ENCODE measurements around the gene CUEDC1. TPM values are rescaled to one million over a fixed set of nuclear protein-coding genes. Genes with fewer than 3 reads are reported as not detected.

The CUEDC1 gene
- total and polyA plus RNA-seq, 9 of the 15 experiments (the other 6 are each of a cell fraction or from before 2014, with no cell fraction given): 0.20 to 4.1 (median 1.6) TPM; not detected in 1

GRCh38 chr17:57910462-57911420, 44.5 kb downstream of the CUEDC1 start:
- ATAC-seq: no peak
- no peak for DNase-seq (ENCODE audit: extremely low read depth in 1 of 4, low spot score in 3 of 4)
- no peak for TF ChIP-seq ESRRA (IDR thresholded peaks at IDR 0.05; ENCODE audit: borderline replicate concordance, low read depth)
- TF ChIP-seq, protein P1, sequence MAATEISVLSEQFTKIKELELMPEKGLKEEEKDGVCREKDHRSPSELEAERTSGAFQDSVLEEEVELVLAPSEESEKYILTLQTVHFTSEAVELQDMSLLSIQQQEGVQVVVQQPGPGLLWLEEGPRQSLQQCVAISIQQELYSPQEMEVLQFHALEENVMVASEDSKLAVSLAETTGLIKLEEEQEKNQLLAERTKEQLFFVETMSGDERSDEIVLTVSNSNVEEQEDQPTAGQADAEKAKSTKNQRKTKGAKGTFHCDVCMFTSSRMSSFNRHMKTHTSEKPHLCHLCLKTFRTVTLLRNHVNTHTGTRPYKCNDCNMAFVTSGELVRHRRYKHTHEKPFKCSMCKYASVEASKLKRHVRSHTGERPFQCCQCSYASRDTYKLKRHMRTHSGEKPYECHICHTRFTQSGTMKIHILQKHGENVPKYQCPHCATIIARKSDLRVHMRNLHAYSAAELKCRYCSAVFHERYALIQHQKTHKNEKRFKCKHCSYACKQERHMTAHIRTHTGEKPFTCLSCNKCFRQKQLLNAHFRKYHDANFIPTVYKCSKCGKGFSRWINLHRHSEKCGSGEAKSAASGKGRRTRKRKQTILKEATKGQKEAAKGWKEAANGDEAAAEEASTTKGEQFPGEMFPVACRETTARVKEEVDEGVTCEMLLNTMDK (IDR thresholded peaks at IDR 0.05; ENCODE audit: borderline replicate concordance, insufficient read depth, low read depth, low read length, poor library complexity, severe bottlenecking): no peak
- no peak for TF ChIP-seq KHSRP (IDR thresholded peaks at IDR 0.05)
- TF ChIP-seq, protein P2, sequence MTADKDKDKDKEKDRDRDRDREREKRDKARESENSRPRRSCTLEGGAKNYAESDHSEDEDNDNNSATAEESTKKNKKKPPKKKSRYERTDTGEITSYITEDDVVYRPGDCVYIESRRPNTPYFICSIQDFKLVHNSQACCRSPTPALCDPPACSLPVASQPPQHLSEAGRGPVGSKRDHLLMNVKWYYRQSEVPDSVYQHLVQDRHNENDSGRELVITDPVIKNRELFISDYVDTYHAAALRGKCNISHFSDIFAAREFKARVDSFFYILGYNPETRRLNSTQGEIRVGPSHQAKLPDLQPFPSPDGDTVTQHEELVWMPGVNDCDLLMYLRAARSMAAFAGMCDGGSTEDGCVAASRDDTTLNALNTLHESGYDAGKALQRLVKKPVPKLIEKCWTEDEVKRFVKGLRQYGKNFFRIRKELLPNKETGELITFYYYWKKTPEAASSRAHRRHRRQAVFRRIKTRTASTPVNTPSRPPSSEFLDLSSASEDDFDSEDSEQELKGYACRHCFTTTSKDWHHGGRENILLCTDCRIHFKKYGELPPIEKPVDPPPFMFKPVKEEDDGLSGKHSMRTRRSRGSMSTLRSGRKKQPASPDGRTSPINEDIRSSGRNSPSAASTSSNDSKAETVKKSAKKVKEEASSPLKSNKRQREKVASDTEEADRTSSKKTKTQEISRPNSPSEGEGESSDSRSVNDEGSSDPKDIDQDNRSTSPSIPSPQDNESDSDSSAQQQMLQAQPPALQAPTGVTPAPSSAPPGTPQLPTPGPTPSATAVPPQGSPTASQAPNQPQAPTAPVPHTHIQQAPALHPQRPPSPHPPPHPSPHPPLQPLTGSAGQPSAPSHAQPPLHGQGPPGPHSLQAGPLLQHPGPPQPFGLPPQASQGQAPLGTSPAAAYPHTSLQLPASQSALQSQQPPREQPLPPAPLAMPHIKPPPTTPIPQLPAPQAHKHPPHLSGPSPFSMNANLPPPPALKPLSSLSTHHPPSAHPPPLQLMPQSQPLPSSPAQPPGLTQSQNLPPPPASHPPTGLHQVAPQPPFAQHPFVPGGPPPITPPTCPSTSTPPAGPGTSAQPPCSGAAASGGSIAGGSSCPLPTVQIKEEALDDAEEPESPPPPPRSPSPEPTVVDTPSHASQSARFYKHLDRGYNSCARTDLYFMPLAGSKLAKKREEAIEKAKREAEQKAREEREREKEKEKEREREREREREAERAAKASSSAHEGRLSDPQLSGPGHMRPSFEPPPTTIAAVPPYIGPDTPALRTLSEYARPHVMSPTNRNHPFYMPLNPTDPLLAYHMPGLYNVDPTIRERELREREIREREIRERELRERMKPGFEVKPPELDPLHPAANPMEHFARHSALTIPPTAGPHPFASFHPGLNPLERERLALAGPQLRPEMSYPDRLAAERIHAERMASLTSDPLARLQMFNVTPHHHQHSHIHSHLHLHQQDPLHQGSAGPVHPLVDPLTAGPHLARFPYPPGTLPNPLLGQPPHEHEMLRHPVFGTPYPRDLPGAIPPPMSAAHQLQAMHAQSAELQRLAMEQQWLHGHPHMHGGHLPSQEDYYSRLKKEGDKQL (CRISPR knock-in tag; IDR thresholded peaks at IDR 0.05; ENCODE audit: borderline replicate concordance): no peak
- no peak for TF ChIP-seq NCOR1 (IDR thresholded peaks at IDR 0.05)
- no peak for TF ChIP-seq PHF8 (IDR thresholded peaks at IDR 0.05; ENCODE audit: borderline replicate concordance, low read length)
- TF ChIP-seq CHCHD3 (CRISPR knock-in tag; IDR thresholded peaks at IDR 0.05): no peak
- TF ChIP-seq MTA2 (IDR thresholded peaks at IDR 0.05; ENCODE audit: low read depth): no peak
- no peak for TF ChIP-seq RUNX1 (IDR thresholded peaks at IDR 0.05; ENCODE audit: low read depth)
- TF ChIP-seq ZNF224 (CRISPR knock-in tag; IDR thresholded peaks at IDR 0.05): no peak
- TF ChIP-seq POLR3G (IDR thresholded peaks at IDR 0.05; ENCODE audit: extremely low read depth, insufficient read length, insufficient replicate concordance): no peak
- TF ChIP-seq USF1 (CRISPR knock-in tag; IDR thresholded peaks at IDR 0.05): no peak

More at GRCh38 chr17:57910462-57911420, 44.5 kb downstream of the CUEDC1 start:
- CTCF ChIA-PET (ENCODE audit: low intra/inter-chr PET ratio): no interaction called here
- intact Hi-C loops (cut with micrococcal nuclease) (no loop called here), in situ Hi-C loops (cut with MboI) (no loop called here)
- no TSS peak for BruUV-seq (replicated peaks)
- 11% methylated on average over 11 of the region's 11 CpGs for WGBS (ENCODE audit: insufficient coverage, low coverage, missing lambda C conversion rate)
- Histone ChIP-seq H4K20me1 (replicated peaks; ENCODE audit: control insufficient read depth, insufficient read depth, low read length) (no peaks in the 10 kb centered on the region), H3K4me2 (ENCODE audit: insufficient read depth, low read length) (no peak overlapping the region), H3K27me3 (ENCODE audit: control insufficient read depth in 2 of 2, insufficient read depth in 2 of 2, low read length in 2 of 2) (peaks cover 13 to 48% of the 10 kb centered on the region in 2 experiments), H3K4me3 (no peak overlapping the region), H3K27ac (ENCODE audit: extremely low read depth, low read depth, low read length) (no peak overlapping the region), H3K79me2 (ENCODE audit: control insufficient read depth, insufficient read depth, low read length) (no peaks in the 10 kb centered on the region), H3K9me1 (ENCODE audit: control insufficient read depth, insufficient read depth, low read length) (no peaks in the 10 kb centered on the region), H2AFZ (ENCODE audit: low read depth, low read length) (no peak overlapping the region), H3K36me3 (ENCODE audit: control insufficient read depth, insufficient read depth, low read length) (no peaks in the 10 kb centered on the region), H3K4me1 (replicated peaks in 1 of 2; ENCODE audit: control insufficient read depth in 2 of 2, insufficient read depth in 2 of 2, low read length in 2 of 2) (no peaks in the 10 kb centered on the region), H3K9me3 (replicated peaks; ENCODE audit: control insufficient read depth, insufficient read depth, low read depth, low read length) (no peaks in the 10 kb centered on the region), H3K9ac (ENCODE audit: insufficient read depth in 1 of 2, low read depth in 2 of 2, low read length in 2 of 2) (no peak overlapping the region)
- POLR2A ChIA-PET: no interaction called here
- FAIRE-seq: no peak
